ENCODE measurements around the gene SRPX.

Gene SRPX

GRCh38 chrX:38220415-38221390 is at the start of gene SRPX:
Gene SRPX, minus strand, starts transcription at chrX:38220871. Its CDS starts 79 bp downstream, at chrX:38220792.
- DNase-seq: no peak

GRCh38 chrX:38268011-38268410 is 47.3 kb upstream of the SRPX start:
- DNase-seq: no peak

GRCh38 chrX:38262715-38263620 is 42.3 kb upstream of the SRPX start:
- no peak for DNase-seq

- DNase-seq: peak; percentile 12
Observed at GRCh38 chrX:38260231-38260630, 39.6 kb upstream of the SRPX start.

GRCh38 chrX:38256019-38256418 is 35.3 kb upstream of the SRPX start:
- DNase-seq: no peak

GRCh38 chrX:38249965-38250364 is 29.3 kb upstream of the SRPX start:
- DNase-seq: no peak

- DNase-seq: no peak
Observed at GRCh38 chrX:38247051-38247450, 26.4 kb upstream of the SRPX start.

GRCh38 chrX:38240541-38240940 is 19.9 kb upstream of the SRPX start:
- DNase-seq: no peak

GRCh38 chrX:38236901-38237615 is 16.4 kb upstream of the SRPX start:
- DNase-seq: no peak

- DNase-seq: no peak
Observed at GRCh38 chrX:38233891-38234667, 13.4 kb upstream of the SRPX start.

- DNase-seq: no peak
Observed at GRCh38 chrX:38232079-38232686, 11.5 kb upstream of the SRPX start.

- no peak for DNase-seq
Observed at GRCh38 chrX:38225093-38225492, 4.4 kb upstream of the SRPX start.

GRCh38 chrX:38224160-38224559 is 3.5 kb upstream of the SRPX start:
- DNase-seq: no peak

- no peak for DNase-seq
Observed at GRCh38 chrX:38221391-38221929, 789 bp upstream of the SRPX start.

GRCh38 chrX:38220024-38220414 is 652 bp downstream of the SRPX start:
- peak; percentile 73 for DNase-seq

GRCh38 chrX:38216642-38217041 is 4.0 kb downstream of the SRPX start:
- no peak for DNase-seq

- DNase-seq: no peak
Observed at GRCh38 chrX:38214551-38215531, 5.8 kb downstream of the SRPX start.

GRCh38 chrX:38214044-38214443 is 6.6 kb downstream of the SRPX start:
- no peak for DNase-seq

- DNase-seq: no peak
Observed at GRCh38 chrX:38211891-38212635, 8.6 kb downstream of the SRPX start.

Measured in hematopoietic multipotent progenitor cell treated with erythropoietin and hydrocortisone succinate and interleukin-3 and kit ligand, for 4 days (in vitro differentiated cells).